HEK293 (cell line): ENCODE results near the gene KEL.

ENCODE experiments used
- CTCF ChIA-PET: fragments of 350-600 bp; formaldehyde crosslinking; extraction: SDS; loops from one replicate; lab custom pipeline; 2021; ENCODE audit warnings: antibody characterized with exemption; lab: Yijun Ruan, JAX
- POLR2A ChIA-PET: fragments of 300-600 bp; formaldehyde crosslinking; extraction: SDS; loops from one replicate; lab custom pipeline; 2020; ENCODE audit warnings: antibody characterized with exemption, inconsistent platforms; lab: Yijun Ruan, JAX
- H3K27ac ChIP-seq: fragments of 200-500 bp; sonication (Bioruptor generic); 2 replicates; pipeline ENCODE4 v1.5.1; 2014; ENCODE audit warnings: low read depth, low read length, control low read depth, inconsistent platforms; ENCODE audit errors: extremely low read depth
- H3K36me3 ChIP-seq, 2 experiments: fragments of 200-500 bp in 1 of 2; sonication (Bioruptor generic) in 1 of 2; 1 replicate in 1 of 2; 2 replicates in 1 of 2; pipeline ENCODE4 v1.5.1; 2014 to 2017; ENCODE audit warnings: inconsistent platforms in 2 of 2, low read length in 2 of 2; ENCODE audit not compliant: control insufficient read depth in 2 of 2, insufficient read depth in 1 of 2
- H3K4me1 ChIP-seq: fragments of 200-500 bp; sonication (Bioruptor generic); 2 replicates; pipeline ENCODE4 v1.5.1; 2014; ENCODE audit warnings: mild to moderate bottlenecking, low read length, inconsistent platforms; ENCODE audit not compliant: control insufficient read depth, insufficient read depth
- H3K4me3 ChIP-seq: 2 replicates; pipeline ENCODE4 v1.5.1; 2011; ENCODE audit warnings: low read depth, mild to moderate bottlenecking, control low read depth, low read length, moderate library complexity
- H3K9me3 ChIP-seq: fragments of 200-500 bp; sonication (Bioruptor generic); 2 replicates; pipeline ENCODE4 v1.5.1; 2014; ENCODE audit warnings: low read depth, low read length, inconsistent platforms; ENCODE audit not compliant: control insufficient read depth, insufficient read depth
- GLIS2 ChIP-seq: fragments of 450-650 bp; formaldehyde crosslinking; IDR thresholded peaks from 2 replicates; pipeline ENCODE4 v1.5.1; 2016; ENCODE audit warnings: missing biosample characterization, missing genetic modification characterization
- YY2 ChIP-seq: fragments of 450-650 bp; formaldehyde crosslinking; IDR thresholded peaks from 2 replicates; pipeline ENCODE4 v1.5.1; 2016; ENCODE audit warnings: missing biosample characterization, missing genetic modification characterization
- ZBTB48 ChIP-seq: fragments of 450-650 bp; formaldehyde crosslinking; IDR thresholded peaks from 2 replicates; pipeline ENCODE4 v1.5.1; 2016; ENCODE audit warnings: missing biosample characterization, missing genetic modification characterization
- ZBTB7A ChIP-seq: fragments of 450-650 bp; formaldehyde crosslinking; IDR thresholded peaks from 2 replicates; pipeline ENCODE4 v1.5.1; 2016; ENCODE audit warnings: low read depth, missing biosample characterization, missing genetic modification characterization
- ZNF157 ChIP-seq: fragments of 450-650 bp; formaldehyde crosslinking; IDR thresholded peaks from 2 replicates; pipeline ENCODE4 v1.5.1; 2016; ENCODE audit warnings: missing biosample characterization, missing genetic modification characterization
- ZNF302 ChIP-seq: fragments of 450-650 bp; formaldehyde crosslinking; IDR thresholded peaks from 2 replicates; pipeline ENCODE4 v1.5.1; 2016; ENCODE audit warnings: missing biosample characterization, missing genetic modification characterization, low read depth
- ZNF350 ChIP-seq: fragments of 450-650 bp; formaldehyde crosslinking; IDR thresholded peaks from 2 replicates; pipeline ENCODE4 v1.5.0; 2017; ENCODE audit warnings: missing biosample characterization, mild to moderate bottlenecking, missing genetic modification characterization
- ZNF549 ChIP-seq: fragments of 450-650 bp; IDR thresholded peaks from 2 replicates; pipeline ENCODE4 v1.5.1; 2018; ENCODE audit warnings: missing biosample characterization, missing genetic modification characterization, mild to moderate bottlenecking, inconsistent platforms, moderate library complexity
- ZNF596 ChIP-seq: fragments of 450-650 bp; IDR thresholded peaks from 2 replicates; pipeline ENCODE4 v1.5.0; 2018; ENCODE audit warnings: missing biosample characterization, mild to moderate bottlenecking, missing genetic modification characterization, moderate library complexity
- ZNF664 ChIP-seq: fragments of 450-650 bp; formaldehyde crosslinking; IDR thresholded peaks from 2 replicates; pipeline ENCODE4 v1.5.1; 2016; ENCODE audit warnings: missing biosample characterization, missing genetic modification characterization
- ZNF777 ChIP-seq: fragments of 450-650 bp; formaldehyde crosslinking; IDR thresholded peaks from 2 replicates; pipeline ENCODE4 v1.5.1; 2017; ENCODE audit warnings: missing biosample characterization, missing genetic modification characterization, borderline replicate concordance
- TF ChIP-seq, protein P1 (sequence below): fragments of 450-650 bp; IDR thresholded peaks from 2 replicates; pipeline ENCODE4 v1.5.1; 2018; ENCODE audit warnings: missing biosample characterization, mild to moderate bottlenecking, missing genetic modification characterization
- TF ChIP-seq, protein P2 (sequence below): sonication (generic); formaldehyde crosslinking; IDR thresholded peaks from 2 replicates; pipeline ENCODE4 v1.8.1; 2022; ENCODE audit warnings: mild to moderate bottlenecking, moderate library complexity, missing genetic modification reagents
- TF ChIP-seq, protein P3 (sequence below): fragments of 450-650 bp; formaldehyde crosslinking; IDR thresholded peaks from 2 replicates; pipeline ENCODE4 v1.5.1; 2016; ENCODE audit warnings: missing biosample characterization, missing genetic modification characterization
- TF ChIP-seq, protein P4 (sequence below): fragments of 450-650 bp; formaldehyde crosslinking; IDR thresholded peaks from 2 replicates; pipeline ENCODE4 v1.5.1; 2017; ENCODE audit warnings: missing biosample characterization, missing genetic modification characterization
- TF ChIP-seq, protein P5 (sequence below): fragments of 450-650 bp; formaldehyde crosslinking; IDR thresholded peaks from 2 replicates; pipeline ENCODE4 v1.5.1; 2016; ENCODE audit warnings: missing biosample characterization, missing genetic modification characterization, borderline replicate concordance
- TF ChIP-seq, protein P6 (sequence below): fragments of 450-650 bp; formaldehyde crosslinking; IDR thresholded peaks from 2 replicates; pipeline ENCODE4 v1.5.1; 2016; ENCODE audit warnings: missing biosample characterization, missing genetic modification characterization
- TF ChIP-seq, protein P7 (sequence below): fragments of 450-650 bp; formaldehyde crosslinking; IDR thresholded peaks from 2 replicates; pipeline ENCODE4 v1.5.1; 2016; ENCODE audit warnings: missing biosample characterization, missing genetic modification characterization

The KEL gene

DNA sequence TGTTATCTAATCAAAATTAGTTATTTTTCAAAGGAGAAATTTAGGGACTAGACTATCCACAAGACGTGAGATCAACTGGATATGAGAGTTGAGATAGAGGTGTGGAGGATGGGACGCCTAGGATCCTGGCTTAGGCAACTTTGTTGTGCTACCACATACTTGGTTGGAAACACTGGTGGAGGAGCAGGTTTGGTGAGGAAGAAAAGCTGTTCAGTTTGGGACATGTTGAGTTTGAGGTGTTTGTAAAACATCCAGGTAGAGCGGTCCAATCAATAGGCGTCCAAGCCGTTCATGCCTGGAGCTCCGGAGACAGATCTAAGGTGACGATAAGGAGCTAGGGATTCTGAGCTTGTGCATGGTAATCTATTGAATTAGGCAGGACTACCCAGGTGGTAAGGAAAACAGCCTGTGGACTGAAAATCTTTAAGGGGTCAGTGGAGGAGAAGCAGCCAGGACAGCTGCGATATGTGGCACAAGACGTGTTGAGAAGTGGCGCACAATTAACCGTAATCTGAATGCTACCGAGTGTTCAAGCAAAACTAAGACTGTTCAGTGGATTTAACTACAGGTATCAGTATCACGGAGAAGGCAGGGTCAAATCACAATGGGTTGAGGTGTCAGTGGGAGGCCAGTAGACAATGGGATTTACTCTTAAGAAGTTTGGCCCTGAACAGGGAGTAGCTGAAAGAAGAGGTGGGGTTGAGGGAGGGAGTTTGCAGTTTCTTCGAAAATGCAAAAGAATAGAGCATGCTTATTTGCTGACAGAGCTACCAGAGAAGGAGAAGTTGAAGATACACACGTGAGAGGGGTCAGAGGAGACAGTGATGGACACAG, 60.5 kb downstream of the KEL start (continued):
- TF ChIP-seq ZNF549 (tag by site-specific recombination) (no peak), GLIS2 (no peak), ZNF157 (tag by site-specific recombination) (no peak), ZNF777 (tag by site-specific recombination) (no peak), ZNF596 (tag by site-specific recombination) (no peak)
- TF ChIP-seq, protein P1, sequence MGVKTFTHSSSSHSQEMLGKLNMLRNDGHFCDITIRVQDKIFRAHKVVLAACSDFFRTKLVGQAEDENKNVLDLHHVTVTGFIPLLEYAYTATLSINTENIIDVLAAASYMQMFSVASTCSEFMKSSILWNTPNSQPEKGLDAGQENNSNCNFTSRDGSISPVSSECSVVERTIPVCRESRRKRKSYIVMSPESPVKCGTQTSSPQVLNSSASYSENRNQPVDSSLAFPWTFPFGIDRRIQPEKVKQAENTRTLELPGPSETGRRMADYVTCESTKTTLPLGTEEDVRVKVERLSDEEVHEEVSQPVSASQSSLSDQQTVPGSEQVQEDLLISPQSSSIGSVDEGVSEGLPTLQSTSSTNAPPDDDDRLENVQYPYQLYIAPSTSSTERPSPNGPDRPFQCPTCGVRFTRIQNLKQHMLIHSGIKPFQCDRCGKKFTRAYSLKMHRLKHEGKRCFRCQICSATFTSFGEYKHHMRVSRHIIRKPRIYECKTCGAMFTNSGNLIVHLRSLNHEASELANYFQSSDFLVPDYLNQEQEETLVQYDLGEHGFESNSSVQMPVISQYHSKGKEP, result no peak

DNA sequence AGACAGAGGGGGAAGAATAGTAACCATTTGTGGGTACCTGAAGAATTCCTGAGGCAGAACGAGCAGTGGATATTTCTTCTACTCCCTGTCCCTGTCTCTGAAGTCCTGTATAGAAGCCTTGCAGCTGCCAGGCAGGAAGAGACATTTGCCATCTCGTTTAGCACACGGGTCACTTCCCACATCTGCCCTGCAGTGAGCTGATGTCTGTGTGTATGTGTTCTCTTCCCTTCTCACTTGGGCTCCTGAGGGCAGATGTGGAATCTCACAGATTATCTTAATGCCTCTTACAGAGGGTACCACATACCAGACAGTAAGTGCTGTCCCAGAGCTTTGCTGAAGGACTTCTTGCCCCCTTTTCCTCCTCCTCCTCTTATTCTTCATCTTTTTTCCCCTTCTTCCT, 62.5 kb downstream of the KEL start:
- ChIA-PET POLR2A (no interaction called here), CTCF (interaction anchor here (0.7 to 4.0 kb wide), 3 partner anchors 10 to 315 kb away, joined by 3 to 16 read pairs (median 10); no protein-coding TSS in a partner anchor)
- Histone ChIP-seq H3K27ac (no peak overlapping the region), H3K9me3 (no peaks in the 10 kb centered on the region), H3K36me3 (no peaks in the 10 kb centered on the region), H3K4me3 (no peak overlapping the region), H3K4me1 (no peaks in the 10 kb centered on the region)
- TF ChIP-seq YY2, result no peak
- TF ChIP-seq ZBTB48, result no peak
- no peak for TF ChIP-seq ZBTB7A (tag by site-specific recombination)
- no peak for TF ChIP-seq ZNF350 (tag by site-specific recombination)
- TF ChIP-seq ZNF302 (tag by site-specific recombination), result no peak

DNA sequence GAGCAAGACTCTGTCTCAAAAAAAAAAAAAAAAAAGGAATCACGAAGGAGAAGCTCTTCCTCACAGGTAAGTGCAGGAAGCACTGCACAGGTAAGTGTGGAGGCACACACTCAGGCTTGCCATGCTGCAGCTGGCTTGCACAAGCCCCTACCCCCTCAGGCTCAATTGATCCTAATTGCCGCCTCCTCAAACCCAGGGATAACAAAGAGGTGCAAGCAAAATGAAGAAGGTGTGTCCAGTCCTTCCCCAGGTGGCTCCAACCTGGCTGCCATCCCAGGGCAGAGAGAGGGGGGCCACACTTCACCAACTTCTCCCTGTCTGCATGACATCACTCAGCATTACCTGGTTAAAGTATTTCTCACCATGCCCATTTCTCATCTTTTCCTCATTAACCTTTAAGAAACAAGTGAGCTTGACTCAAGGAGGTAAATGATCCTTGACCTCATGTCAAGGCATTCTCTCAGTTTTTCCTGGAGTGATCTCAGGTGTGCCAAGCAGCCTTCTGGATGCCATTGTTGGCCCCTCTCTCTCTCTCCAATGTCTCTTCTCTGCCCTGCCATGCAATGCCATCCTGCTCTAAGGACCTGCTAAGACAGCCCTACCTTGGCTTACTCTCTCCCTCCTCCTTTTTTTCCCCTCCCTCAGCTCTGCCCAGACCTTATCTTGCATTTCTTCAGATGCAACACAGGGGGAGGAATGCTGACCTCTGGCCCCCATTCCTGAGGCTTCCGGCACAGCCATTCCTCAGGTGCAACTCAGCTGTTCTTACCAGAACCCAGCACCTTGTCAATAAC, 63.6 kb downstream of the KEL start:
- Histone ChIP-seq H3K27ac (no peak overlapping the region), H3K9me3 (no peaks in the 10 kb centered on the region), H3K36me3 (no peaks in the 10 kb centered on the region), H3K4me3 (no peak overlapping the region), H3K4me1 (no peaks in the 10 kb centered on the region)
- ChIA-PET CTCF (interaction anchor here (4.0 kb wide), 1 partner anchor 316 kb away, joined by 16 read pairs; no protein-coding TSS in a partner anchor), POLR2A (interaction anchor here (0.7 kb wide), 1 partner anchor 23 kb away, joined by 4 read pairs; no protein-coding TSS in a partner anchor)
- TF ChIP-seq, protein P2, sequence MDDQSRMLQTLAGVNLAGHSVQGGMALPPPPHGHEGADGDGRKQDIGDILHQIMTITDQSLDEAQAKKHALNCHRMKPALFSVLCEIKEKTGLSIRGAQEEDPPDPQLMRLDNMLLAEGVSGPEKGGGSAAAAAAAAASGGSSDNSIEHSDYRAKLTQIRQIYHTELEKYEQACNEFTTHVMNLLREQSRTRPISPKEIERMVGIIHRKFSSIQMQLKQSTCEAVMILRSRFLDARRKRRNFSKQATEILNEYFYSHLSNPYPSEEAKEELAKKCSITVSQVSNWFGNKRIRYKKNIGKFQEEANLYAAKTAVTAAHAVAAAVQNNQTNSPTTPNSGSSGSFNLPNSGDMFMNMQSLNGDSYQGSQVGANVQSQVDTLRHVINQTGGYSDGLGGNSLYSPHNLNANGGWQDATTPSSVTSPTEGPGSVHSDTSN (CRISPR knock-in tag), result no peak
- TF ChIP-seq GLIS2 (no peak), ZNF664 (no peak)
- TF ChIP-seq, protein P3, sequence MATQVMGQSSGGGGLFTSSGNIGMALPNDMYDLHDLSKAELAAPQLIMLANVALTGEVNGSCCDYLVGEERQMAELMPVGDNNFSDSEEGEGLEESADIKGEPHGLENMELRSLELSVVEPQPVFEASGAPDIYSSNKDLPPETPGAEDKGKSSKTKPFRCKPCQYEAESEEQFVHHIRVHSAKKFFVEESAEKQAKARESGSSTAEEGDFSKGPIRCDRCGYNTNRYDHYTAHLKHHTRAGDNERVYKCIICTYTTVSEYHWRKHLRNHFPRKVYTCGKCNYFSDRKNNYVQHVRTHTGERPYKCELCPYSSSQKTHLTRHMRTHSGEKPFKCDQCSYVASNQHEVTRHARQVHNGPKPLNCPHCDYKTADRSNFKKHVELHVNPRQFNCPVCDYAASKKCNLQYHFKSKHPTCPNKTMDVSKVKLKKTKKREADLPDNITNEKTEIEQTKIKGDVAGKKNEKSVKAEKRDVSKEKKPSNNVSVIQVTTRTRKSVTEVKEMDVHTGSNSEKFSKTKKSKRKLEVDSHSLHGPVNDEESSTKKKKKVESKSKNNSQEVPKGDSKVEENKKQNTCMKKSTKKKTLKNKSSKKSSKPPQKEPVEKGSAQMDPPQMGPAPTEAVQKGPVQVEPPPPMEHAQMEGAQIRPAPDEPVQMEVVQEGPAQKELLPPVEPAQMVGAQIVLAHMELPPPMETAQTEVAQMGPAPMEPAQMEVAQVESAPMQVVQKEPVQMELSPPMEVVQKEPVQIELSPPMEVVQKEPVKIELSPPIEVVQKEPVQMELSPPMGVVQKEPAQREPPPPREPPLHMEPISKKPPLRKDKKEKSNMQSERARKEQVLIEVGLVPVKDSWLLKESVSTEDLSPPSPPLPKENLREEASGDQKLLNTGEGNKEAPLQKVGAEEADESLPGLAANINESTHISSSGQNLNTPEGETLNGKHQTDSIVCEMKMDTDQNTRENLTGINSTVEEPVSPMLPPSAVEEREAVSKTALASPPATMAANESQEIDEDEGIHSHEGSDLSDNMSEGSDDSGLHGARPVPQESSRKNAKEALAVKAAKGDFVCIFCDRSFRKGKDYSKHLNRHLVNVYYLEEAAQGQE (tag by site-specific recombination), result no peak
- TF ChIP-seq, protein P4, sequence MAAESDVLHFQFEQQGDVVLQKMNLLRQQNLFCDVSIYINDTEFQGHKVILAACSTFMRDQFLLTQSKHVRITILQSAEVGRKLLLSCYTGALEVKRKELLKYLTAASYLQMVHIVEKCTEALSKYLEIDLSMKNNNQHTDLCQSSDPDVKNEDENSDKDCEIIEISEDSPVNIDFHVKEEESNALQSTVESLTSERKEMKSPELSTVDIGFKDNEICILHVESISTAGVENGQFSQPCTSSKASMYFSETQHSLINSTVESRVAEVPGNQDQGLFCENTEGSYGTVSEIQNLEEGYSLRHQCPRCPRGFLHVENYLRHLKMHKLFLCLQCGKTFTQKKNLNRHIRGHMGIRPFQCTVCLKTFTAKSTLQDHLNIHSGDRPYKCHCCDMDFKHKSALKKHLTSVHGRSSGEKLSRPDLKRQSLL, result no peak
- TF ChIP-seq, protein P5, sequence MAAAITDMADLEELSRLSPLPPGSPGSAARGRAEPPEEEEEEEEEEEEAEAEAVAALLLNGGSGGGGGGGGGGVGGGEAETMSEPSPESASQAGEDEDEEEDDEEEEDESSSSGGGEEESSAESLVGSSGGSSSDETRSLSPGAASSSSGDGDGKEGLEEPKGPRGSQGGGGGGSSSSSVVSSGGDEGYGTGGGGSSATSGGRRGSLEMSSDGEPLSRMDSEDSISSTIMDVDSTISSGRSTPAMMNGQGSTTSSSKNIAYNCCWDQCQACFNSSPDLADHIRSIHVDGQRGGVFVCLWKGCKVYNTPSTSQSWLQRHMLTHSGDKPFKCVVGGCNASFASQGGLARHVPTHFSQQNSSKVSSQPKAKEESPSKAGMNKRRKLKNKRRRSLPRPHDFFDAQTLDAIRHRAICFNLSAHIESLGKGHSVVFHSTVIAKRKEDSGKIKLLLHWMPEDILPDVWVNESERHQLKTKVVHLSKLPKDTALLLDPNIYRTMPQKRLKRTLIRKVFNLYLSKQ (tag by site-specific recombination), result no peak
- TF ChIP-seq, protein P6, sequence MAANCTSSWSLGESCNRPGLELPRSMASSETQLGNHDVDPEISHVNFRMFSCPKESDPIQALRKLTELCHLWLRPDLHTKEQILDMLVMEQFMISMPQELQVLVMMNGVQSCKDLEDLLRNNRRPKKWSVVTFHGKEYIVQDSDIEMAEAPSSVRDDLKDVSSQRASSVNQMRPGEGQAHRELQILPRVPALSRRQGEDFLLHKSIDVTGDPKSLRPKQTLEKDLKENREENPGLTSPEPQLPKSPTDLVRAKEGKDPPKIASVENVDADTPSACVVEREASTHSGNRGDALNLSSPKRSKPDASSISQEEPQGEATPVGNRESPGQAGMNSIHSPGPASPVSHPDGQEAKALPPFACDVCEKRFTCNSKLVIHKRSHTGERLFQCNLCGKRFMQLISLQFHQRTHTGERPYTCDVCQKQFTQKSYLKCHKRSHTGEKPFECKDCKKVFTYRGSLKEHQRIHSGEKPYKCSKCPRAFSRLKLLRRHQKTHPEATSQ (tag by site-specific recombination), result no peak
- TF ChIP-seq, protein P7, sequence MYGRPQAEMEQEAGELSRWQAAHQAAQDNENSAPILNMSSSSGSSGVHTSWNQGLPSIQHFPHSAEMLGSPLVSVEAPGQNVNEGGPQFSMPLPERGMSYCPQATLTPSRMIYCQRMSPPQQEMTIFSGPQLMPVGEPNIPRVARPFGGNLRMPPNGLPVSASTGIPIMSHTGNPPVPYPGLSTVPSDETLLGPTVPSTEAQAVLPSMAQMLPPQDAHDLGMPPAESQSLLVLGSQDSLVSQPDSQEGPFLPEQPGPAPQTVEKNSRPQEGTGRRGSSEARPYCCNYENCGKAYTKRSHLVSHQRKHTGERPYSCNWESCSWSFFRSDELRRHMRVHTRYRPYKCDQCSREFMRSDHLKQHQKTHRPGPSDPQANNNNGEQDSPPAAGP, result no peak
